PC-9 (cell line): ENCODE measurements around the gene PRPS2. TPM values are rescaled to one million over a fixed set of nuclear protein-coding genes. Genes with fewer than 3 reads are reported as not detected.

Experiments
- BruUV-seq: library from RNA; stranded (reverse); fragments of 400-500 nt; replicated peaks from 2 replicates; lab custom pipeline; 2021; lab: Mats Ljungman, UMichigan
- CTCF ChIA-PET: fragments of 300-600 bp; sonication (Branson Sonifier 250); formaldehyde crosslinking; loops from one replicate; lab custom pipeline; 2022; ENCODE audit warnings: antibody characterized with exemption; lab: Charles Lee
- POLR2A ChIA-PET: fragments of 300-600 bp; sonication (Branson Sonifier 250); formaldehyde crosslinking; loops from one replicate; lab custom pipeline; 2022; ENCODE audit warnings: antibody characterized with exemption; ENCODE audit not compliant: unreplicated experiment; lab: Charles Lee
- DNase-seq, 2 experiments: peaks; one replicate each; pipeline versions ENCODE4 v3.0.0 to v3.0.0-alpha.2; 2015 to 2022; ENCODE audit warnings: mixed read lengths in 1 of 2
- H2AFZ ChIP-seq: fragments of 200-600 bp; sonication (generic); 2 replicates; pipeline ENCODE4 v1.8.1; 2017; ENCODE audit warnings: antibody characterized with exemption
- H3F3A ChIP-seq: fragments of 200-600 bp; sonication (generic); 2 replicates; pipeline ENCODE4 v1.8.1; 2017; ENCODE audit warnings: antibody characterized with exemption, mild to moderate bottlenecking, low read depth; ENCODE audit not compliant: insufficient read depth
- H3K27ac ChIP-seq: fragments of 200-600 bp; sonication (generic); 2 replicates; pipeline ENCODE4 v1.6.1; 2016; ENCODE audit warnings: mixed run types
- H3K27me3 ChIP-seq: fragments of 200-600 bp; sonication (generic); 2 replicates; pipeline ENCODE4 v1.6.1; 2016; ENCODE audit warnings: low read depth, mixed run types; ENCODE audit not compliant: insufficient read depth
- H3K36me3 ChIP-seq: fragments of 200-600 bp; sonication (generic); 2 replicates; pipeline ENCODE4 v1.6.1; 2016; ENCODE audit warnings: low read depth, mixed run types
- H3K4me1 ChIP-seq: fragments of 200-600 bp; sonication (generic); replicated peaks from 2 replicates; pipeline ENCODE4 v1.6.1; 2016; ENCODE audit warnings: mixed run types; ENCODE audit not compliant: insufficient read depth
- H3K4me2 ChIP-seq: fragments of 200-600 bp; sonication (generic); 2 replicates; pipeline ENCODE4 v1.6.1; 2017; ENCODE audit warnings: mixed run types
- H3K4me3 ChIP-seq: fragments of 200-600 bp; sonication (generic); 2 replicates; pipeline ENCODE4 v1.6.1; 2016; ENCODE audit warnings: mixed run types
- H3K79me2 ChIP-seq: fragments of 200-600 bp; sonication (generic); 2 replicates; pipeline ENCODE4 v1.6.1; 2017; ENCODE audit warnings: low read depth, mixed run types
- H3K9me2 ChIP-seq: fragments of 200-600 bp; sonication (generic); 2 replicates; pipeline ENCODE4 v1.8.1; 2017; ENCODE audit warnings: mild to moderate bottlenecking; ENCODE audit not compliant: insufficient read depth
- H3K9me3 ChIP-seq: fragments of 200-600 bp; sonication (generic); 2 replicates; pipeline ENCODE4 v1.8.1; 2016; ENCODE audit warnings: low read depth; ENCODE audit not compliant: insufficient read depth
- H4K20me1 ChIP-seq: fragments of 200-600 bp; sonication (generic); 2 replicates; pipeline ENCODE4 v1.8.1; 2017; ENCODE audit not compliant: insufficient read depth
- EZH2 ChIP-seq: fragments of 200-600 bp; sonication (generic); IDR thresholded peaks from 2 replicates; pipeline ENCODE4 v1.8.0; 2017; ENCODE audit warnings: antibody characterized with exemption, low read depth
- intact Hi-C: fragments of 100-400 bp; cut with micrococcal nuclease; formaldehyde crosslinking; loops from one replicate; pipeline ENCODE4 v1.10.0; 2022; ENCODE audit not compliant: unreplicated experiment
- total RNA-seq: library from RNA; stranded (reverse); gene quantifications from 2 replicates; pipeline ENCODE4 v1.2.3, GENCODE V29; 2021
- TF ChIP-seq, protein P1 (sequence below): fragments of 200-600 bp; sonication (generic); conservative IDR thresholded peaks from 2 replicates; pipeline ENCODE4 v1.6.1; 2017; ENCODE audit warnings: mixed run types, antibody characterized with exemption, mild to moderate bottlenecking, moderate library complexity

Gene PRPS2
- total RNA-seq, 1 experiment from 2014 or later, result 107 TPM

- DNase-seq, result no peak
- TF ChIP-seq EZH2, result no peak
- TF ChIP-seq, protein P1, sequence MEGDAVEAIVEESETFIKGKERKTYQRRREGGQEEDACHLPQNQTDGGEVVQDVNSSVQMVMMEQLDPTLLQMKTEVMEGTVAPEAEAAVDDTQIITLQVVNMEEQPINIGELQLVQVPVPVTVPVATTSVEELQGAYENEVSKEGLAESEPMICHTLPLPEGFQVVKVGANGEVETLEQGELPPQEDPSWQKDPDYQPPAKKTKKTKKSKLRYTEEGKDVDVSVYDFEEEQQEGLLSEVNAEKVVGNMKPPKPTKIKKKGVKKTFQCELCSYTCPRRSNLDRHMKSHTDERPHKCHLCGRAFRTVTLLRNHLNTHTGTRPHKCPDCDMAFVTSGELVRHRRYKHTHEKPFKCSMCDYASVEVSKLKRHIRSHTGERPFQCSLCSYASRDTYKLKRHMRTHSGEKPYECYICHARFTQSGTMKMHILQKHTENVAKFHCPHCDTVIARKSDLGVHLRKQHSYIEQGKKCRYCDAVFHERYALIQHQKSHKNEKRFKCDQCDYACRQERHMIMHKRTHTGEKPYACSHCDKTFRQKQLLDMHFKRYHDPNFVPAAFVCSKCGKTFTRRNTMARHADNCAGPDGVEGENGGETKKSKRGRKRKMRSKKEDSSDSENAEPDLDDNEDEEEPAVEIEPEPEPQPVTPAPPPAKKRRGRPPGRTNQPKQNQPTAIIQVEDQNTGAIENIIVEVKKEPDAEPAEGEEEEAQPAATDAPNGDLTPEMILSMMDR, result no peak
- H3K27ac ChIP-seq, result no peak overlapping the region
- H3K9me3 ChIP-seq, result no peaks in the 10 kb centered on the region
- no peaks in the 10 kb centered on the region for H3K79me2 ChIP-seq
- H4K20me1 ChIP-seq, result no peaks in the 10 kb centered on the region
- no peaks in the 10 kb centered on the region for H3K27me3 ChIP-seq
- ChIA-PET POLR2A (no interaction called here), CTCF (no interaction called here)
- no peaks in the 10 kb centered on the region for H3K36me3 ChIP-seq
- no peak overlapping the region for H3K4me3 ChIP-seq
- intact Hi-C loops, result no loop called here
- no peak overlapping the region for H3K4me2 ChIP-seq
- H3K9me2 ChIP-seq, result no peaks in the 10 kb centered on the region
- BruUV-seq, result no TSS peak
- H2AFZ ChIP-seq, result no peak overlapping the region
- H3F3A ChIP-seq, result no peaks in the 10 kb centered on the region
- H3K4me1 ChIP-seq, result no peaks in the 10 kb centered on the region; the same call in 1 of the 2 replicates
Observed at GRCh38 chrX:12767856-12768255, 23.4 kb upstream of the PRPS2 start.

GRCh38 chrX:12768491-12768890 lies 22.7 kb upstream of the PRPS2 start:
- Histone ChIP-seq H3K9me2 (no peaks in the 10 kb centered on the region), H3K27me3 (no peaks in the 10 kb centered on the region), H2AFZ (no peak overlapping the region), H3K4me3 (no peak overlapping the region), H3K4me2 (no peak overlapping the region), H4K20me1 (no peaks in the 10 kb centered on the region), H3K4me1 (no peaks in the 10 kb centered on the region; the same call in 1 of the 2 replicates), H3F3A (no peaks in the 10 kb centered on the region), H3K79me2 (no peaks in the 10 kb centered on the region), H3K9me3 (no peaks in the 10 kb centered on the region), H3K27ac (no peak overlapping the region), H3K36me3 (no peaks in the 10 kb centered on the region)
- BruUV-seq, result no TSS peak
- ChIA-PET CTCF (no interaction called here), POLR2A (no interaction called here)
- intact Hi-C loops, result no loop called here
- DNase-seq, result no peak
- TF ChIP-seq EZH2, result no peak
- TF ChIP-seq, protein P1, result no peak

GRCh38 chrX:12770440-12770839 lies 20.8 kb upstream of the PRPS2 start:
- POLR2A ChIA-PET, result no interaction called here
- Histone ChIP-seq H3K27ac (no peak overlapping the region), H3K4me2 (no peak overlapping the region), H2AFZ (no peak overlapping the region), H3K4me3 (no peak overlapping the region), H3K79me2 (no peaks in the 10 kb centered on the region), H3K9me2 (no peaks in the 10 kb centered on the region), H3K36me3 (no peaks in the 10 kb centered on the region), H3K4me1 (no peaks in the 10 kb centered on the region; the same call in 1 of the 2 replicates), H4K20me1 (no peaks in the 10 kb centered on the region), H3K27me3 (no peaks in the 10 kb centered on the region), H3K9me3 (no peaks in the 10 kb centered on the region), H3F3A (no peaks in the 10 kb centered on the region)
- no TSS peak for BruUV-seq
- intact Hi-C loops, result loop anchor here (1.0 to 10.0 kb wide), 3 partner anchors 61 to 1236 kb away; no protein-coding TSS in a partner anchor
- DNase-seq, result no peak
- CTCF ChIA-PET, result interaction anchor here (0.5 to 0.6 kb wide), 2 partner anchors 767 to 1028 kb away, joined by 3 to 4 read pairs; no protein-coding TSS in a partner anchor
- TF ChIP-seq EZH2, result no peak
- TF ChIP-seq, protein P1, result peak; percentile 75
